ENCODE data around the gene ZSWIM3.

ZSWIM3 gene

DNA sequence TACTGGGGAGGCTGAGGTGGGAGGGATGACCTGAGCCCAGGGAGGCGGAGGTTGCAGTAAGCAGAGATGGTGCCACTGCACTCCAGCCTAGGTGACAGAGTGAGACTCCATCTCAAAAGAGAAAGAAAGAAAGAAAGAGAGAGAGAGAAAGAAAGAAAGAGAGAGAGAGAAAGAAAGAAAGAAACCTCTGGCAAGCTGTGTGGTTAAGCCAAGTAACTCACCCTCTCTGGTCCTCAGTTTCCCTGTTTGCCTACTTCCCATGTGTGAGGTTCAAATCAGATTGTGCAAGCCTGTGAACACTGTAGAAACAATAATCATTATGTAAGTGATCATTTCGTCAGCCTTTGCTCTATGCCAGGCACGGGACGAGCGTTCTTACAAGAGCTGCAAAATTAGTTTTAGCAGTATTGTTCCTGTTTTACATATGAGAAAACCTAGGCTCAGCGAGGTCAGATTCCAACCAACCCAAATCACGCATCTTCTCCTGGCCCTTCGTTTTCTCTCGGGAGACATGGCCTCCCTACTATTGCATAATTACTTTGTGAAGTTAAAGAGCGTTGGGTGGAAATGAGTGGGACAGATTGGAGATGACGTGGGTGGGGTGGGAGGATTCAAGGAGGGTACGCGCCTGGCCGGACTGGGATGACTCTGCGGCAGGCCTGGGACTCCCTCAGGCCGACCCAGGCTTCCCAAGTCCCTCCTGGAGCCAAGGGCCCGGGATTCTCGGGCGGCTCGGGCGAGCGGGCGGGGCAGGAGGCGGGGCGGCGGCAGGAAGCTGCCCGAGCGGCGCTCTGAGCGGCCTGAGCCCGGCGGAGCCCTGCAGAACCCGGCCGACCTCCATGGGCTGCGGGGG is 24.2 kb upstream of the ZSWIM3 start, which contains the start of gene SNX21:
Gene SNX21 (plus strand): TSS at position 770 of the 853 bp plus-strand sequence. CDS start 121 bp downstream, outside the sequence.
- DNase-seq: peak; percentile 25 to 61

DNA sequence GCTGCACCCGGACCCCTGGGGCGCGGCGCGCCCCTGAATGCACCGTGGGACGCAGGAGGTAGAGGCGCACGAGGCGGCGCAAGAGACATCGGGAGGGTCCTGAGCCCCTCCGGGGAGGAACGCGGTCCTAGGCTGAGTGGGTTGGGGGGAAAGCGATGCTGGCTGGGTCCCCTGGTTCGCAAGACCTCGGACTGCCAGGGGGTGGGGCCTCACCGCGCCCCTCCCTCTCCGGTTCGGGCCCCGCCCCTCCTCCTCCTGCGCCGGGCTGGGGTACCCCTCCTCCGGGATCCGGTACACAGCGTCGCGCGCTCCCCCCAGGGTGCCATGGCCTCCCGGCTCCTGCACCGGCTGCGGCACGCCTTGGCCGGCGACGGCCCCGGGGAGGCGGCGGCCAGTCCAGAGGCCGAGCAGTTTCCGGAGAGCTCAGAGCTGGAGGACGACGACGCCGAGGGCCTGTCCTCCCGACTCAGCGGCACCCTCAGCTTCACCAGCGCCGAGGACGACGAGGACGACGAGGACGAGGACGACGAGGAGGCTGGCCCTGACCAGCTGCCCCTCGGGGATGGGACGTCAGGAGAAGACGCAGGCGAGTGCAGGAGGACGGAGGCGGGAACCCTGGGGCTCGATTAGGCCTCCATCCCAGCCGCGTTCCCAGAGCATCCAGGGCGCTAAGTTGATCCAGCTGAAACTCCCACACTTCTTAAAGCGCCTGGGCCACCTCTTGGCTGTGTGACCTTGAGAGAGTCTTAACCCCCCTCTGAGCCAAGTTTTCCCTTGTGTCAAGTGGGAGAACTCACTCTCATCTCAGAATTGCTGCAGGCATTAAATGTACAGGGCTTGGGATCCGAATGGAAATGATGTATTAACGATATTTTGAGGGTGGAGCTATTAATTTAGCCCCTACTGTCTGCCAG is 23.3 kb upstream of the ZSWIM3 start:
- peak; percentile 46 to 53 for DNase-seq

DNA sequence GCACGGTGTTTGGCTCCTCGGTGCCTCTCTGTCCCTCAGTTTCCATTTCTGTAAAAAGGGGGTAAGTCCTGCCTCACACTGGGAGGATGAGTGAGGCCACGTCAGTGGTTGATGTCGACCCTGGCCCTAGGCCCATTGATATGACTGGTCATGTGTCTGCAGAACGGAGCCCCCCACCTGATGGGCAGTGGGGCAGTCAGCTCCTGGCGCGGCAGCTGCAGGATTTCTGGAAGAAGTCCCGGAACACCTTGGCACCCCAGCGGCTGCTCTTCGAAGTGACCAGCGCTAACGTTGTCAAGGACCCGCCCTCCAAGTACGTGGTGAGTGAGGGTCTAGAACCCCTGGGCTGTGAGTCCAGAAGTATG is 22.6 kb upstream of the ZSWIM3 start:
- no peak for DNase-seq

DNA sequence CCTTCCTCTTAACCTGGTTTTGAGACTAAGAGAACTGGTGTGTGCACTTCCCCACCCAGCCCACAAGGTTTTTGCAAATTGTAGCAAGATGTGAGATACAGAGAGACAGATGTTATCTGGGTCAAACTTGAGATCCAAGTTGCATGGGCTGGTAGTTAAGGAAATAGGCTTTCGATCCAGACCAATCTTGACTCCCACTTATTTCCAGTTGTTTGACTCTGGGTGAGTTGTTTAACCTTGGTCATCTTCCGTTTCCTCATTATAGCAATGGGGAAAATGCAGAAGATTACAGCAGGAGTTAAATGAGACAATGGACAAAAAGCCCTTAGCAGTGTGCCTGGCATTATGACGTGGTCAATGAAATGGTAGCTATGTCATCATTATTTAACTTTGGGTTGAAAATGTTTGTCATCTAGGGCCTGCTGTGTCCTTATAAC is 22.1 kb upstream of the ZSWIM3 start:
- DNase-seq: no peak

DNA sequence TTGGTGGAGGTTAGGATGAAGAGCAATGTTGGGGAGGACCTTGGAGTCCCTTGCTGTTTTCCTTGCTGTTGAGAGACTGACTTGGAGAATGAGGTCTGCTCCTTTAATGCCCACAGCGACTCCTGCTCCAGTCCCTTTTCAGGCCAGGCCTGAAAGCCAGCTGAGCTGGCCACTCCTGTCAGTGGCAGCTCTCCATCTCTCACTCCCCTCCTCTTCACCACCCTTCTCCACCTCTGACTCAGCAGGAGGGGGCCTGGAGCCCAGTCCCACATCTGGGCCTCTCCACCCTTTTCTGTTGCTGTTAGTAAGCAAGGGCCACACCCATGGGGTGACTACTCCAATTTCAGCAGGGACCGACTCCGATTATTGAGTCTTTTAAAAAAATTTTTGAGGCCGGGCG is 21.6 kb upstream of the ZSWIM3 start:
- DNase-seq: no peak

DNA sequence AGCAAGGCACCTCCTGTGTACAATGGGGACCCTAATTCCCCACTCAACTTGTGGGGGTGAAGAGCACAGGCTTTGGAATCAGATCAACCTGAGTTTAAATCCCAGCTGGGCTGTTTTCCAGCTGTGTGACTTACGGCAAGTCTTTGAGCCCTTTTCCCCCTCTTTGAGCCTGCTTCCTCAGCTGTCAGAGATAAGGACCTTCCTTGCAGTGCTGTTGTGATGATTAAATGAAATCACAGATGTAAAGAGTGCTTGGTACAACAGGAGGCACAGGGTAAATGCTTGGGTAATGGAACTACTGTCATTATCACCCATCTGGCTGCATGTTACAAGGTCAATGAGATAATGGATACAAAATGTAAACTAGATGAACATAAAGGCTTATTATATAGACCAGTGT is 20.6 kb upstream of the ZSWIM3 start:
- no peak for DNase-seq

DNA sequence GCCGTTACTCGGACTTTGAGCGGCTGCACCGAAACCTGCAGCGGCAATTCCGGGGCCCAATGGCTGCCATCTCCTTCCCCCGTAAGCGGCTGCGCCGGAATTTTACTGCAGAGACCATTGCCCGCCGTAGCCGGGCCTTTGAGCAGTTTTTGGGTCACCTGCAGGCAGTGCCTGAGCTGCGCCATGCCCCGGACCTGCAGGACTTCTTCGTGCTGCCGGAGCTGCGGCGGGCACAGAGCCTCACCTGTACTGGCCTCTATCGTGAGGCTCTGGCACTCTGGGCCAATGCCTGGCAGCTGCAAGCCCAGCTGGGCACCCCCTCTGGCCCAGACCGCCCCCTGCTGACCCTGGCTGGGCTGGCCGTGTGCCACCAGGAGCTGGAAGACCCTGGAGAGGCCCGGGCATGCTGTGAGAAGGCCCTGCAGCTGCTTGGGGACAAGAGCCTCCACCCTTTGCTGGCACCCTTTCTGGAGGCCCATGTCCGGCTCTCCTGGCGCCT is 16.7 kb upstream of the ZSWIM3 start:
- DNase-seq: no peak

DNA sequence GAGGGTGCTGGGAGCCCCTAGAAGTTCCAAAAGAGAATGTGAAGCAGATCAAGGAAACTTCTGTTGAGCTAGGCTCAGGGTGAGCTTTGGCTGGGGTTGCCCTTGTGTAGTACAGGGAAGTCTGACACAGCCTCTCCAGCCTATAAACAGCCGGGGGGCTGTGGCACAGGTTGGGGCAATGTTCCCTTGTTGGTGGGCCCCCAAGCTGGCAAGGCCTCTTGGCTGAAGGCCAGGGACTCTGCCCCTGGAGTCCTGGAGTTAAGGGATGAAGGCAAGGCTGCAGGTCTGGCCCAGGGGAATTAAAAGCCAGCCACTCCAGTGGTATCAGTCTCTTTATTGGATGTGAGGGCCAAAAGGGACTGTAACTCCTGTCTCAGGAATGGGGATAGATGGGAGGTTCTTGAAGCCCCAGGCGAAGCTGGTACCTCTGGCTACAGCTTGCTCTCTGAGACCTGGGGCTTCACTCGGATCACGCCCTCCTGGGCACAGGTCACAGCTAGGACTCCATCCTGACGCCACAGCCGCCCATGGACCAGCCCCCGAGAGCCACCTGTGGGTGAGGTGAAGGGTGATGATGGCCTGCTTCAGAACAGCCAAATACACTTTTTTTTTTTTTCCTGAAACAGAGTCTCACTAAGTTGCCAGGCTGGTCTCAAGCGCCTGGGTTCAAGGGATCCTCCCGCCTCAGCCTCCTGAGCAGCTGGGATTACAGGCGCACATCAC is 15.8 kb upstream of the ZSWIM3 start:
- DNase-seq: no peak

DNA sequence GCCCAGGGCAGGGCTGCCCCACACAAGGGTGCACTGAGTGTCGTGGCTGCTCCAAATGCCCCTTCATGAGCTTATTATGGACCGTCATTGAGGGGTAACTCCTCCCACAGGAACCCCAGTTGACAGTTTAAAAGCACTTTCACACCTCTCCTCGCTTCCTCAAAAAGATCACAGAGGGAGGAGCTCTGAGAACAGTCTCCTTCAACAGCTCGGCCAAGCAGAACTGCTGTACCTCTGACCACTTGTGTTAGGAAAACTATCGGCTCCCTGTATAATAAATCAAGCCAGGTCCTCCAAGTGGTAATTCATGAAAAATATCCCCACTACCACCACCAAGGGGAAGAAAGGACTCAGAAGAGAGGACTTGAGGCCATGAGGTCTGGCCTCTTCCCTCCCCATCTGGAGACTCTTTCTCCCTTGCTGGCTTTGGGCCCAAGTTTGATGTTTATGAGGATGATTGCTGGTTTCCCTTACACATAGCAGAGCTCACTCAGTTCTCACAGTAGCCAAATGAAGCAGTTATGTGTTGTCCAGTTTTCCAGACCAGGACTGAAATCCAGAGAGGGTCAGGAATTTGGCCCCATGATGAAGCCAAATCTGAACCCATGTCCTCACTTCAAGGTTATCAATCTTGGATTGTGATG is 15.1 kb upstream of the ZSWIM3 start:
- DNase-seq: no peak

DNA sequence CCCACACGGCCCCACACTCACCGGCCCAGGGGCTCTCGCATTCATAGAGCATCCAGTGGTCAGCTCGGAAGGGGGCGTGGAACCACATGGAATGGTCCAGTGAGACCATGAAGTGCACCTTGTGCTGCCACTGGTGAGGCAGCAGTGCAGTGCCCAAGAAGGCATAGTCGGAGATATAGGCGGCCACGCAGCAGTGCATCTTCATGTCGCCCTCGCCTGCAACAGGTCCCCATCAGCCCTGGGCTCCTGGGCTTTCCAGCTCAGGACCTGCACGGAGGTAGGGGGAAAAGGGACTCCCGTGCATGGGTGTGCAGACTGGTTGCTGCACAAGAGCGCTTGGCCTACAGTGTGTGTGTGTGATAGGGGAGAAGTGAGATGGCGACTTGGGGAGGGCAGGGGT is 13.9 kb upstream of the ZSWIM3 start:
- DNase-seq: no peak

DNA sequence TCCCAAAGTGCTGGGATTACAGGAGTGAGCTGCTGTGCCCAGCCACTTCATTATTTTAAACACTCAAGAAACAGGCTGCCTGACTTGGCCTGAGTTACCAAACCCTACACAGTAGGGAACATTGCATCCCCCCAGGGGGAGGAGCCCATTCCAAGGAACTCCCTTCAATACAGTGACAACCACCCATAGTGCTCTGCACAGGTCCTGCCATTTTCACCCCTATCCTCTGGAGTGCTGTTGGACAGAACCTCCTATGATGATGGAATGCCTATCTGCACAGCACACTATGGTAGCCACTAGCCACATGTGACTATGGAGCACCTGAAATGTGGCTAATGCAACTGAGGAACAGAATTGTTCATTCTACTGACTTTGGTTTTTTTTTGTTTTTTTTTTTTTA is 12.0 kb upstream of the ZSWIM3 start:
- no peak for DNase-seq

DNA sequence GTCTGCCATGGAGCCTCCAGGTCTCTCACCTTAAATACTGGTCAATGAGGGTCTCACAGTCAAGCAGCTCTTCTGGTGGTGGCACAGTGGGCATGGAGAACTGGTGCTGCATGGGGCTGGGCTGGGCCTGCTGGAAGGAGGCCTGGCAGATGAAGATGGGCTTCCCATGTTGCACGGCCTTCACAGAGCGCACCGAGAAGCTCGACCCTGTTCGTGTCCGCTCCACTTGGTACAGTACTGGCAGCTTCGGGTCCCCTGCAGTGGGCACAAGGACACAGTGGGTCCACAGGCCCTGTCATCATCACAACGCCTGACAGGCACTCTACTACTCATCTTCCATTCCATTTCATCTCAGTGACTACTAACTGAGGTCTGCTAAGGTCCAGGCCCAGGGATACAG is 9.0 kb upstream of the ZSWIM3 start:
- no peak for DNase-seq

DNA sequence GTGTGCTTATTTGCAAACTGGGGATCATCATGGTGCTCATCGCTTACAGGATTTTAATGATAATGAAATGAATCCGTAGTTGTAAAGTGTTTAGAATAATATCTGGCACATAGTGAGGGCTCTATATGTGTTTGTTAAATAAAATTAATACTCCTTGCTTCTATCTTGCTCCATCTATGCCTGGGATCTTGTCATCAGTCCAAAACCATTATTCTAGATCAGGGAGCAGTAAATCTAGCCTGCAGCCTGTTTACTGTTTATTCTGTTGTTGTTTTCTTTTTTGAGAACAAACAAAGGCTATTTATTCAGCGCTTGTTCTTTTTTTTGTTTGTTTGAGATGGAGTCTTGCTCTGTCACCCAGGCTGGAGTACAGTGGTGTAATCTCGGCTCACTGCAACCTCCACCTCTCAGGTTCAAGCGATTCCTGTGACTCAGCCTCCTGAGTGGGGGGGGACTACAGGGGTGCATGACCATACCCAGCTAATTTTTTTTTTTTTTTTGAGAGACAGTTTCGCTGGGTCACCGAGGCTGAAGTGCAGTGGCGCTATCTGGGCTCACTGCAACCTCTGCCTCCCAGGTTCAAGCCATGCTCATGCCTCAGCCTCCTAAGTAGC is 8.3 kb upstream of the ZSWIM3 start:
- DNase-seq: no peak

DNA sequence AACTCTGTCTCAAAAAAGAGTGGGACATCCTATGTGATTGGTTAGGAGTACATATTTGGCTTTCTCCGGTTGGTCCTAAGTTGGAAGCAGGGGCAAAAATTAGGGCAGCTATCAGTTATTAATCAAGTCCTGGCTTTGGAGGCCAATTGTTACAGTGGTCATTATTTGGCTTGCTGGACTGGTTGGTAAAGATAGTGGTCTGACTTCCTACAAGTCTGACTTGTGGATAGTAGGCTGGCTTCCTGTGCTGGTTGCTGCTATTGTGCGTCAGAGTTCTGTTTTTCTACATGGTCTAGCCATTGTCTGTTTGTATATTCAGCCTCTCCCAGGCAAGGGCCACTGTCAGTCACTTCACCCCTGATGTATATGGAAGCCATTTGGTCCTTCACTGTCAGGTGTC is 7.2 kb upstream of the ZSWIM3 start:
- DNase-seq: no peak

DNA sequence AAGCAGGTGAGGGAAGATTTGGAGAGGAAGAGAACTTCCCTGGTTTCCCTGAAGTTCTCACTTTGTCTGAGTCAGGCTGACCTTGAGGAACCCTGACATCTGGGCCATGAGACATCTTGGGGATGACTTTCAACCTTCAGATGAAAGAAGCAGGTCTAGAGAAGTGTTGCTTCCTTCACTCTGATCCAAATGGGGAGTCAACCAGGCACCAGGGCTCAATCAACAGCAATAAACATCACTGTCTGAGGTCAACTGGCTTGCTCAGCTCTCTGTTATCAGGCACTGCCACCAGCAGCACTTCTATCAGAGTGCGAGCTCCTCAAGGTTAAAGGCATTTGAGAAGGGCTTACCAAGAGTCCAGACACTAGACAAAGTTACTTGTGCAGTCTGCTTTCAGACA is 6.5 kb upstream of the ZSWIM3 start:
- DNase-seq: no peak

DNA sequence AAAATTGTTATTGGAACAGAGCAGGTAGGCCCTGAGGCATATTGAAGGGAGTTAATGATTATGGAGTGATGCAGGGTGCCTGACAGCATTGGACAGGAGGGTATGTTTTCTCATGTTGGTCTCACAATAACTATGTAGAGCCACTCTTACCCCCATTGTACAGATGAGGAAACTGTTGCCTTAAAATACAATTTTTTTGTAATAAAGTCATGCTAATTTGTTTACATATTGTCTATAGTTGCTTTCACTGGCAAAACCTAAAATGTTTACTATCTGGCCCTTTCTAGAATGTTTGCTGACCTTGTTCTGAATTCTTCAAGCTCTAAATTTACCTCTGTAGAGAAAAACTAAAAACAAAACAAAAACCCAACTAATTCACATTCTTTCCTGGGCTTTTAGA is 5.9 kb upstream of the ZSWIM3 start:
- no peak for DNase-seq

DNA sequence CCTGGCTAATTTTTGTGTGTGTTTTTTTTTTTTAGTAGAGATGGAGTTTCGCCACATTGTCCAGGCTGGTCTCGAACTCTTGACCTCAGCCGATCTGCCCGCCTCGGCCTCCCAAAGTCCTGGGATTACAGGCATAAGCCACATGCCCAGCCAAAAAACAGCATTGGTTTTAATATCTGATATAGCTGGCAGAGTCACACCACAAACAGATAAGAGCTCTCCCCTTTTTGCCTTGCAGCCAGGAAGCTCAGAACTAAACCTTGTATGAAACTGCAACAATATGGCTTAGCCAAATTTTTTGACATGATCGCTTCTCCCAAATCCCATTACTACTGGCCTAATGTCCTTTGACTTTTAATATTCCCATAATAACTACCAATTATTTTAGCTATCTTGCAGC is 5.1 kb upstream of the ZSWIM3 start:
- DNase-seq: no peak

DNA sequence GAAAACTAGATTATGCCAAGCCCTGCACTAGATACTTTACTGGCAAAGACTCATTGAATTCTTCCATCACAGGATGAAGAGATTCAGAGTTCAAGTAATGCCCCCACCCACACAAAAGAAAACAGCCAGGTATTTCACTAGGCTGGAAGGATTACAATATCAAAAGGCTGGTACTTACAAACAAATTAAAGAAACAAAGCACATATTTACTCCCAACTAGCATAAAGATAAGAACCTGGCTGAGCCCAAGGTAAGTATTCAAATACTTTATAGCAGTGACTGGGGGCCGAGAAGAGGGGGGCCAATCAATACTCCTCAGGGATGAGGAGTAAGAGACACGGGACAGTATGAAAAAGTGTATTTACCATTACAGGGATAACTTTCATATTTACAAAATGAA is 3.9 kb upstream of the ZSWIM3 start:
- no peak for DNase-seq

DNA sequence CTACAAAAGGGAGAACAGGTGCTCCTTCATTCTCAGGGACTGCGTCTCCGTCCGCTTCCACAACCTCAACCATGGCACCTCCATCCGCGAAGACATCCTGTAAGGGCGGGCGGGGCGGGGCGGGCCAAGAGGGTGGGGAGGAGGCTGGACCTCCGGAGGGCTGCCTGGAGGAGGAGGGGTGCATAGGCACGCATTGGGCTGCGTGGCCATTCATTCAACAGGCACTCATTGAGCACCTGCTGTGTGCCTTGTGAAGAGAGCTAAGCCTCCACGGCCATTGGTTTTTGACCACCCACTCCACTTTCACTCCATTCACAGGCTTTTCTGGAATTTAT is 435 bp downstream of the ZSWIM3 start:
- DNase-seq: no peak

DNA sequence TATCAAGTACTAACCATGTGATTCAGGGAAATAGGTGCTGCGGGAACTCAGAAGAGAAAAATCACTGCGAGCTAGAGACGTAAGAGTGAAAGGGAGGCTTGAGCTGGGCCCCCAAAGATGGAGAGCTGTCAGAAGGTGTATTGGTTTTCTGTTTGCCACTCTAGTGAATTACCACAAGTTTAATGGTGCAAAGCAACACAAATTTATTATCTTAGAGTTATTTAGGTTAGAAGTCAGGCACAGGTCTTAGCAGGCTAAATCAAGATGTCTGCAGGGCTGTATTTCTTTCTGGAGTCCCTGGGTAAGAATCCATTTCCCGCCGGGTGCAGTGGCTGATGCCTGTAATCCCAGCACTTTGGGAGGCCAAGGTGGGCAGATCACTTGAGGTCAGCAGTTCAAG is 2.5 kb downstream of the ZSWIM3 start:
- DNase-seq: no peak

DNA sequence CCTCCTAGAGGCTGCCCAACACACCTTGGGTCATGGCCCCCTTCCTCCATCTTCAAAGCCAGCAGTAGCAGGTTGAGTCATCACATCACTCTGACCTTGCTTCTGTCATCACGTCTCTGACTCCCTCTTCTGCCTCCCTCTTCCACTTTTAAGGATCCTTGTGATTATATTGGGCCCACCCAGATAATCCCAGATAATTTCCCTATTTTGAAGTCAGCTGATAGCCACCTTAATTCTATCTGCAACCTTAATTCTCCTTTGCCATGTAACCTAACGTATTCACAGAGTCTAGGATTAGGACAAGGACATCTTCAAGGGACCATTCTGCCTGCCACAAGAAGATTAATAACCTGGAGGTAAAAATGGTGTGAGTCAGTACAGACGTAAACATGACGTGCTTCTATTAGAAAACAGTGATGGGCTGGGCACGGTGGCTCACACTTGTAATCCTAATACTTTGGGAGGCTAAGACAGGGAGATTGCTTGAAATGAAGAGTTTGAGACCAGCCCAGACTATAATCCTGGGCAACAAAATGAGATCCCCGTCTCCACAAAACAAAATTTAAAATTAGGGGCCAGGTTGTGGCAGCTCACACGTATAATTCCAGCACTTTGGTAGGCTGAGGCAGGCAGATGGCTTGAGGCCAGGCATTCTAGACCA is 3.3 kb downstream of the ZSWIM3 start:
- DNase-seq: no peak
